Tibial artery (tissue), 4 donors: ENCODE results near the gene MYH1.

Experiments
- DNase-seq, 2 donors: peaks; one replicate each; pipeline ENCODE4 v3.0.0-alpha.2; 2019
- H3K27ac ChIP-seq, 2 donors: fragments of 200-600 bp; sonication (generic) in 1 of 2; 1 replicate in 1 of 2; 2 replicates in 1 of 2; pipeline ENCODE4 v1.5.1; 2018 to 2019; ENCODE audit warnings: mild to moderate bottlenecking in 1 of 2
- H3K27me3 ChIP-seq, 2 donors: fragments of 200-600 bp; sonication (generic) in 1 of 2; one replicate each; pipeline versions ENCODE4 v1.5.1 to v1.6.0; 2016 to 2019
- H3K36me3 ChIP-seq, 3 donors: fragments of 200-600 bp; sonication (generic) in 2 of 3; one replicate each; pipeline ENCODE4 v1.5.1; 2016 to 2019; ENCODE audit warnings: mild to moderate bottlenecking in 2 of 3
- H3K4me1 ChIP-seq, 4 donors: fragments of 200-600 bp; sonication (generic) in 2 of 4; 1 replicate in 3 of 4; 2 replicates in 1 of 4; pipeline ENCODE4 v1.5.1; 2016 to 2019
- H3K4me3 ChIP-seq, 2 donors: fragments of 200-600 bp; sonication (generic) in 1 of 2; 1 replicate in 1 of 2; 2 replicates in 1 of 2; pipeline ENCODE4 v1.5.1; 2018 to 2019; ENCODE audit warnings: mild to moderate bottlenecking in 2 of 2
- H3K9me3 ChIP-seq, 3 donors: fragments of 200-600 bp; sonication (generic) in 1 of 3; one replicate each; pipeline ENCODE4 v1.5.1; 2016 to 2019
- intact Hi-C: fragments of 100-400 bp; cut with DNase I; formaldehyde crosslinking; loops from one replicate; pipeline ENCODE4 v1.15.0; 2023; ENCODE audit warnings: low total_unique reads
- TF ChIP-seq, protein P1 (sequence below), 2 experiments: fragments of 200-600 bp in 1 of 2; fragments of 450-650 bp in 1 of 2; IDR thresholded peaks; one replicate each; pipeline ENCODE4 v1.5.1; 2017 to 2019; ENCODE audit warnings: antibody characterized with exemption in 2 of 2, mild to moderate bottlenecking in 1 of 2, moderate library complexity in 1 of 2

MYH1 gene

GRCh38 chr17:10513299-10514067, 4.9 kb downstream of the MYH1 start:
- TF ChIP-seq, protein P1, sequence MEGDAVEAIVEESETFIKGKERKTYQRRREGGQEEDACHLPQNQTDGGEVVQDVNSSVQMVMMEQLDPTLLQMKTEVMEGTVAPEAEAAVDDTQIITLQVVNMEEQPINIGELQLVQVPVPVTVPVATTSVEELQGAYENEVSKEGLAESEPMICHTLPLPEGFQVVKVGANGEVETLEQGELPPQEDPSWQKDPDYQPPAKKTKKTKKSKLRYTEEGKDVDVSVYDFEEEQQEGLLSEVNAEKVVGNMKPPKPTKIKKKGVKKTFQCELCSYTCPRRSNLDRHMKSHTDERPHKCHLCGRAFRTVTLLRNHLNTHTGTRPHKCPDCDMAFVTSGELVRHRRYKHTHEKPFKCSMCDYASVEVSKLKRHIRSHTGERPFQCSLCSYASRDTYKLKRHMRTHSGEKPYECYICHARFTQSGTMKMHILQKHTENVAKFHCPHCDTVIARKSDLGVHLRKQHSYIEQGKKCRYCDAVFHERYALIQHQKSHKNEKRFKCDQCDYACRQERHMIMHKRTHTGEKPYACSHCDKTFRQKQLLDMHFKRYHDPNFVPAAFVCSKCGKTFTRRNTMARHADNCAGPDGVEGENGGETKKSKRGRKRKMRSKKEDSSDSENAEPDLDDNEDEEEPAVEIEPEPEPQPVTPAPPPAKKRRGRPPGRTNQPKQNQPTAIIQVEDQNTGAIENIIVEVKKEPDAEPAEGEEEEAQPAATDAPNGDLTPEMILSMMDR (IDR thresholded peaks at IDR 0.05): no peak
- DNase-seq: peak in 1 of 2 donors; percentile 34
- H3K27ac ChIP-seq: no peak overlapping the region
- H3K9me3 ChIP-seq: no peaks in the 10 kb centered on the region
- intact Hi-C loops: no loop called here
- H3K4me3 ChIP-seq: no peak overlapping the region
- no peaks in the 10 kb centered on the region for H3K36me3 ChIP-seq
- no peaks in the 10 kb centered on the region for H3K4me1 ChIP-seq
- H3K27me3 ChIP-seq: no peaks in the 10 kb centered on the region

GRCh38 chr17:10512856-10513255, 5.5 kb downstream of the MYH1 start:
- Histone ChIP-seq H3K4me3 (no peak overlapping the region), H3K27ac (no peak overlapping the region), H3K36me3 (no peaks in the 10 kb centered on the region), H3K4me1 (no peaks in the 10 kb centered on the region), H3K9me3 (no peaks in the 10 kb centered on the region), H3K27me3 (no peaks in the 10 kb centered on the region)
- no peak for DNase-seq
- TF ChIP-seq, protein P1 (IDR thresholded peaks at IDR 0.05): no peak
- intact Hi-C loops: no loop called here

DNA sequence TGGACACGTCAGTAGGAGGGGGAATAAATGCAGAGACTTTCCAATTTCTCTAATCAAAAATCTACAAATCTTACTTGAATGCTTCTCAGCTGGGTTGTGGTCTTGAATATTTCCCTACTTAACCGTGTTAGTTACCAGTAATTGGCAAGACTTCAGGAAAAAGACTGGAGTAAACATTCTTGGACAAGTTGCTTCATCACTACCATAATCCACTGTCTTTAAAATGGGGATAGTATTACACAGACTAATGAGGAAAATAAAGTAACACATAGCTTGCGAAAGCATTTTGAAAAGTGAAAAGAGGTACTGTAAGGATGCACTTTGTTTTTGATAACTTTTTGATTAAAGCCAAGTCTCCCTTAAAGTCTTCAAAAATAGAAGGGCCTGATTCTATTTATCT, 18.4 kb downstream of the MYH1 start:
- no peaks in the 10 kb centered on the region for H3K9me3 ChIP-seq
- no peak overlapping the region for H3K27ac ChIP-seq
- H3K27me3 ChIP-seq: no peaks in the 10 kb centered on the region
- intact Hi-C loops: no loop called here
- DNase-seq: no peak
- no peaks in the 10 kb centered on the region for H3K4me1 ChIP-seq
- no peaks in the 10 kb centered on the region for H3K36me3 ChIP-seq
- TF ChIP-seq, protein P1 (IDR thresholded peaks at IDR 0.05): no peak
- H3K4me3 ChIP-seq: no peak overlapping the region

GRCh38 chr17:10492004-10492403, 26.3 kb downstream of the MYH1 start:
- no peak for DNase-seq
- Histone ChIP-seq H3K9me3 (peaks cover 0 to 21% (median 18%) of the 10 kb centered on the region in 3 donors), H3K4me1 (no peaks in the 10 kb centered on the region), H3K4me3 (no peak overlapping the region), H3K27me3 (no peaks in the 10 kb centered on the region), H3K36me3 (no peaks in the 10 kb centered on the region), H3K27ac (no peak overlapping the region)
- TF ChIP-seq, protein P1 (IDR thresholded peaks at IDR 0.05): no peak
- intact Hi-C loops: no loop called here

- TF ChIP-seq, protein P1 (IDR thresholded peaks at IDR 0.05): no peak
- Histone ChIP-seq H3K4me1 (no peaks in the 10 kb centered on the region), H3K36me3 (no peaks in the 10 kb centered on the region), H3K4me3 (no peak overlapping the region), H3K9me3 (peaks cover 2 to 13% (median 7%) of the 10 kb centered on the region in 3 donors), H3K27me3 (no peaks in the 10 kb centered on the region), H3K27ac (no peak overlapping the region)
- DNase-seq: no peak
- intact Hi-C loops: no loop called here
These were observed 36.1 kb downstream of the MYH1 start for GRCh38 chr17:10482252-10482651.
